H1 (cell line): ENCODE measurements around the gene CCDC192. TPM values are rescaled to one million over a fixed set of nuclear protein-coding genes. Genes with fewer than 3 reads are reported as not detected.

ENCODE experiments used
- CTCF ChIA-PET: fragments of 300-600 bp; sonication (Branson Sonifier 250); formaldehyde crosslinking; loops from one replicate; lab custom pipeline; 2021; ENCODE audit not compliant: partially characterized antibody; lab: Charles Lee
- POLR2A ChIA-PET: fragments of 300-600 bp; sonication (Branson Sonifier 250); formaldehyde crosslinking; loops from one replicate; lab custom pipeline; 2021; ENCODE audit warnings: inconsistent platforms; ENCODE audit not compliant: partially characterized antibody; lab: Charles Lee
- DNase-seq, 2 experiments: peaks; one replicate each; pipeline versions ENCODE4 v3.0.0 to v3.0.0-alpha.2; 2010 to 2022; ENCODE audit warnings: low spot score in 2 of 2, low read depth in 1 of 2, mixed read lengths in 1 of 2
- FAIRE-seq: peaks from 2 replicates; lab custom pipeline; 2011; peaks lifted over from hg19 to GRCh38; lab: Jason Lieb, UNC
- H2AFZ ChIP-seq: 2 replicates; pipeline ENCODE4 v1.8.1; 2012; ENCODE audit warnings: low read length, inconsistent platforms
- H2AK5ac ChIP-seq: 2 replicates; pipeline ENCODE4 v1.6.1; 2013; ENCODE audit warnings: low read depth, low read length
- H2BK120ac ChIP-seq: replicated peaks from 2 replicates; pipeline ENCODE3; 2013; ENCODE audit warnings: low read depth, low read length, inconsistent platforms
- H2BK12ac ChIP-seq: 2 replicates; pipeline ENCODE4 v1.6.1; 2013; ENCODE audit warnings: low read depth, low read length
- H2BK15ac ChIP-seq: 2 replicates; pipeline ENCODE4 v1.6.1; 2013; ENCODE audit warnings: low read length
- H2BK20ac ChIP-seq: 2 replicates; pipeline ENCODE4 v1.6.1; 2013; ENCODE audit warnings: low read length
- H2BK5ac ChIP-seq: 2 replicates; pipeline ENCODE4 v1.6.1; 2013; ENCODE audit warnings: low read depth, low read length
- H3K14ac ChIP-seq: 2 replicates; pipeline ENCODE4 v1.6.1; 2013; ENCODE audit warnings: inconsistent platforms; ENCODE audit not compliant: insufficient read length
- H3K18ac ChIP-seq: 2 replicates; pipeline ENCODE4 v1.6.1; 2013; ENCODE audit warnings: low read length; ENCODE audit errors: extremely low read depth
- H3K23ac ChIP-seq: 2 replicates; pipeline ENCODE4 v1.6.1; 2013; ENCODE audit warnings: inconsistent platforms; ENCODE audit not compliant: insufficient read length
- H3K23me2 ChIP-seq: 2 replicates; pipeline ENCODE4 v1.6.1; 2013; ENCODE audit warnings: low read depth, low read length
- H3K27ac ChIP-seq: 2 replicates; pipeline ENCODE4 v1.6.1; 2011; ENCODE audit warnings: low read depth, low read length, inconsistent platforms
- H3K27me3 ChIP-seq, 4 experiments: replicated peaks in 1 of 4; 1 replicate in 1 of 4; 2 replicates in 3 of 4; pipeline versions ENCODE4 v1.6.1 to v1.8.1; 2011 to 2013; ENCODE audit warnings: low read length in 3 of 4, mild to moderate bottlenecking in 3 of 4, inconsistent platforms in 2 of 4, mixed read lengths in 2 of 4, moderate library complexity in 1 of 4; ENCODE audit not compliant: control insufficient read depth in 3 of 4, insufficient read depth in 3 of 4; ENCODE audit errors: extremely low read depth in 1 of 4
- H3K36me3 ChIP-seq, 4 experiments: 2 replicates each; pipeline versions ENCODE4 v1.6.1 to v1.8.1; 2011 to 2013; ENCODE audit warnings: mild to moderate bottlenecking in 4 of 4, low read length in 3 of 4, moderate library complexity in 2 of 4, control low read depth in 1 of 4, inconsistent platforms in 1 of 4; ENCODE audit not compliant: insufficient read depth in 4 of 4, control insufficient read depth in 2 of 4
- H3K4ac ChIP-seq: replicated peaks from 2 replicates; pipeline ENCODE3; 2013; ENCODE audit warnings: low read length, low read depth, mixed read lengths, inconsistent platforms; ENCODE audit not compliant: insufficient read length
- H3K4me1 ChIP-seq, 4 experiments: replicated peaks in 1 of 4; 1 replicate in 1 of 4; 2 replicates in 3 of 4; pipeline versions ENCODE4 v1.6.1 to v1.8.1; 2011 to 2013; ENCODE audit warnings: low read length in 3 of 4, inconsistent platforms in 2 of 4, mixed read lengths in 1 of 4; ENCODE audit not compliant: insufficient read depth in 4 of 4, control insufficient read depth in 3 of 4
- H3K4me2 ChIP-seq, 2 experiments: 2 replicates each; pipeline versions ENCODE4 v1.6.1 to v1.8.1; 2011 to 2013; ENCODE audit warnings: low read depth in 2 of 2, low read length in 2 of 2, control low read depth in 1 of 2, inconsistent platforms in 1 of 2, mild to moderate bottlenecking in 1 of 2; ENCODE audit not compliant: insufficient read depth in 1 of 2
- H3K4me3 ChIP-seq, 4 experiments: fragments of 200-600, 300-600 bp in 1 of 4; sonication (generic), shearing (Covaris generic), sonication (Bioruptor Twin) in 1 of 4; 2 replicates each; pipeline versions ENCODE4 v1.5.1 to v1.8.1; 2011 to 2016; ENCODE audit warnings: low read length in 4 of 4, low read depth in 3 of 4, control low read depth in 2 of 4, inconsistent platforms in 2 of 4, mild to moderate bottlenecking in 2 of 4, mixed read lengths in 1 of 4, moderate library complexity in 1 of 4; ENCODE audit not compliant: insufficient read depth in 2 of 4; ENCODE audit errors: extremely low read depth in 1 of 4
- H3K56ac ChIP-seq: replicated peaks from 2 replicates; pipeline ENCODE3; 2013; ENCODE audit warnings: low read depth, mild to moderate bottlenecking, mixed read lengths, low read length, inconsistent platforms; ENCODE audit not compliant: insufficient read length
- H3K79me1 ChIP-seq: 2 replicates; pipeline ENCODE4 v1.6.1; 2013; ENCODE audit warnings: low read depth, low read length, control low read depth
- H3K79me2 ChIP-seq, 2 experiments: 2 replicates each; pipeline versions ENCODE4 v1.6.1 to v1.8.1; 2012 to 2013; ENCODE audit warnings: low read length in 2 of 2, mild to moderate bottlenecking in 2 of 2, inconsistent platforms in 1 of 2; ENCODE audit not compliant: insufficient read depth in 2 of 2, control insufficient read depth in 1 of 2
- H3K9ac ChIP-seq, 4 experiments: replicated peaks in 1 of 4; 1 replicate in 1 of 4; 2 replicates in 3 of 4; pipeline versions ENCODE4 v1.6.1 to v1.8.1; 2011 to 2013; ENCODE audit warnings: low read depth in 3 of 4, low read length in 3 of 4, control low read depth in 2 of 4, mild to moderate bottlenecking in 2 of 4, moderate library complexity in 2 of 4, inconsistent platforms in 1 of 4; ENCODE audit errors: extremely low read depth in 1 of 4
- H3K9me3 ChIP-seq, 2 experiments: 2 replicates each; pipeline versions ENCODE4 v1.6.1 to v1.8.1; 2012 to 2013; ENCODE audit warnings: mild to moderate bottlenecking in 2 of 2, moderate library complexity in 2 of 2, control low read depth in 1 of 2, inconsistent platforms in 1 of 2, low read depth in 1 of 2, low read length in 1 of 2, mixed read lengths in 1 of 2; ENCODE audit not compliant: insufficient read depth in 2 of 2
- H4K20me1 ChIP-seq, 2 experiments: replicated peaks in 1 of 2; 2 replicates each; pipeline versions ENCODE3 to v1.8.1; 2011 to 2013; ENCODE audit warnings: inconsistent platforms in 2 of 2, low read length in 2 of 2, mild to moderate bottlenecking in 1 of 2; ENCODE audit not compliant: insufficient read depth in 2 of 2, control insufficient read depth in 1 of 2
- H4K5ac ChIP-seq: 2 replicates; pipeline ENCODE4 v1.6.1; 2013; ENCODE audit warnings: low read length, low read depth, mixed read lengths, inconsistent platforms; ENCODE audit not compliant: insufficient read length
- H4K8ac ChIP-seq: 2 replicates; pipeline ENCODE4 v1.8.0; 2013; ENCODE audit warnings: mild to moderate bottlenecking, moderate library complexity, low read length, inconsistent platforms; ENCODE audit not compliant: insufficient read depth; ENCODE audit errors: extremely low read depth
- H4K91ac ChIP-seq: replicated peaks from 2 replicates; pipeline ENCODE3; 2013; ENCODE audit warnings: low read length, mixed read lengths, inconsistent platforms; ENCODE audit not compliant: insufficient read length
- BCL11A ChIP-seq, 2 experiments: IDR thresholded peaks; one replicate each; pipeline ENCODE4 v1.6.1; 2011; ENCODE audit warnings: low read depth in 2 of 2, low read length in 2 of 2, mild to moderate bottlenecking in 2 of 2
- CBX5 ChIP-seq: fragments of 300-800, 300-1000 bp; sonication (generic); IDR thresholded peaks from 2 replicates; pipeline ENCODE4 v1.7.1; 2016; ENCODE audit warnings: antibody characterized with exemption, low read length, low read depth
- CREB1 ChIP-seq: IDR thresholded peaks from 2 replicates; pipeline ENCODE4 v1.6.1; 2012; ENCODE audit warnings: inconsistent platforms
- POLR2AphosphoS5 ChIP-seq: IDR thresholded peaks from 2 replicates; pipeline ENCODE4 v1.6.1; 2011; ENCODE audit warnings: low read depth, low read length
- SIRT6 ChIP-seq: IDR thresholded peaks from one replicate; pipeline ENCODE4 v1.7.1; 2012; ENCODE audit warnings: low read length, inconsistent platforms
- SP1 ChIP-seq: IDR thresholded peaks from 2 replicates; pipeline ENCODE4 v1.6.1; 2011; ENCODE audit warnings: low read depth, low read length
- TCF12 ChIP-seq: IDR thresholded peaks from 2 replicates; pipeline ENCODE4 v1.6.1; 2011; ENCODE audit warnings: low read depth, mild to moderate bottlenecking, low read length
- WGBS, 2 experiments: shearing (Covaris generic) in 1 of 2; methylation state at CpG; one replicate each; pipeline versions ENCODE4 v1.1.6 to v1.1.7; 2013 to 2015; ENCODE audit warnings: low lambda C conversion rate in 2 of 2, mixed read lengths in 2 of 2, inconsistent platforms in 1 of 2, low coverage in 1 of 2, missing lambda C conversion rate in 1 of 2; ENCODE audit not compliant: insufficient replicate concordance in 2 of 2, insufficient coverage in 1 of 2, insufficient read length in 1 of 2; ENCODE audit errors: extremely low coverage in 1 of 2, missing lambda C conversion rate in 1 of 2; 5-methylcytosine and 5-hydroxymethylcytosine counted together
- polyA plus RNA-seq, 7 experiments: library from polyadenylated mRNA; depleted of rRNA in 3 of 7; stranded (reverse) in 5 of 7; unstranded in 2 of 7; fragments of >200 nt in 5 of 7; fragments of 200-250 nt in 2 of 7; gene quantifications; 1 replicate in 5 of 7; 2 replicates in 1 of 7; 4 replicates in 1 of 7; pipeline versions ENCODE4 v1.2.1 to v1.2.3, GENCODE V29; 2011 to 2013; ENCODE audit warnings: missing spikeins in 2 of 7, mixed read lengths in 2 of 7
- total RNA-seq: library from RNA; stranded (reverse); fragmentation: NEBNext Ultra II Directional; extraction: Animal tissue kit (Norgen Biotek cat#: 25700); gene quantifications from 2 replicates; pipeline ENCODE4 v1.2.1, GENCODE V29; 2021
- TF ChIP-seq, protein P1 (sequence below): IDR thresholded peaks from 2 replicates; pipeline ENCODE4 v1.6.1; 2011; ENCODE audit warnings: low read depth, mild to moderate bottlenecking, low read length; ENCODE audit not compliant: insufficient read depth
- TF ChIP-seq, protein P2 (sequence below), 3 experiments: IDR thresholded peaks; 1 replicate in 2 of 3; 2 replicates in 1 of 3; pipeline versions ENCODE4 v1.5.1 to v1.6.1; 2011; ENCODE audit warnings: low read length in 3 of 3, mild to moderate bottlenecking in 3 of 3, inconsistent platforms in 2 of 3, low read depth in 1 of 3, moderate library complexity in 1 of 3; ENCODE audit not compliant: insufficient read depth in 1 of 3; ENCODE audit errors: control extremely low read depth in 1 of 3

Gene CCDC192
- total and polyA plus RNA-seq, 2 of the 8 experiments (the other 6 are each of a cell fraction or from before 2014, with no cell fraction given), result 0.61 TPM; not detected in 1

DNA sequence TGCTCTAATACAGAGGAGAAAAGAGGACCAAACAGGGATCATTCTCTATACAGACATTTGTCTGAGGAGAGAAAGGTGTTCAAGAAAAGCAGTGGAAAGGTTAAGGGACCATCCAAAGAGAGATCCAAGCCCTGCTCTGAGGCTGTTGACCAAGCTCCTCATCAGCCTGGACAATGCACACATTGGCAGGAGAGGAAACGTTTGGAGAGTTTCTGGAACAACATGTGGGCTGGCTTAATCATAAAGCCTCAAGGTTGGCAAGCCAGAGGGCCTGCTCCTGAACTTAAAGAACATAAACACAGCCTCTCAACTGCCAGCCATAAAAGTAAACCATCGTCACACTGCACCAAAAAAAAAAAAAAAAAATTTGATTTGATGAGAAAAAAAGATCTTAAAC is 196.0 kb downstream of the CCDC192 start:
- no peak overlapping the region for H2BK12ac ChIP-seq
- no peak for TF ChIP-seq SIRT6
- TF ChIP-seq, protein P1, sequence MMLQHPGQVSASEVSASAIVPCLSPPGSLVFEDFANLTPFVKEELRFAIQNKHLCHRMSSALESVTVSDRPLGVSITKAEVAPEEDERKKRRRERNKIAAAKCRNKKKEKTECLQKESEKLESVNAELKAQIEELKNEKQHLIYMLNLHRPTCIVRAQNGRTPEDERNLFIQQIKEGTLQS, result no peak
- no peak for TF ChIP-seq POLR2AphosphoS5
- no peak for TF ChIP-seq BCL11A (IDR thresholded peaks at IDR 0.05; ENCODE audit: low read depth in 2 of 2, low read length in 2 of 2)
- no peak for TF ChIP-seq SP1
- TF ChIP-seq, protein P2, sequence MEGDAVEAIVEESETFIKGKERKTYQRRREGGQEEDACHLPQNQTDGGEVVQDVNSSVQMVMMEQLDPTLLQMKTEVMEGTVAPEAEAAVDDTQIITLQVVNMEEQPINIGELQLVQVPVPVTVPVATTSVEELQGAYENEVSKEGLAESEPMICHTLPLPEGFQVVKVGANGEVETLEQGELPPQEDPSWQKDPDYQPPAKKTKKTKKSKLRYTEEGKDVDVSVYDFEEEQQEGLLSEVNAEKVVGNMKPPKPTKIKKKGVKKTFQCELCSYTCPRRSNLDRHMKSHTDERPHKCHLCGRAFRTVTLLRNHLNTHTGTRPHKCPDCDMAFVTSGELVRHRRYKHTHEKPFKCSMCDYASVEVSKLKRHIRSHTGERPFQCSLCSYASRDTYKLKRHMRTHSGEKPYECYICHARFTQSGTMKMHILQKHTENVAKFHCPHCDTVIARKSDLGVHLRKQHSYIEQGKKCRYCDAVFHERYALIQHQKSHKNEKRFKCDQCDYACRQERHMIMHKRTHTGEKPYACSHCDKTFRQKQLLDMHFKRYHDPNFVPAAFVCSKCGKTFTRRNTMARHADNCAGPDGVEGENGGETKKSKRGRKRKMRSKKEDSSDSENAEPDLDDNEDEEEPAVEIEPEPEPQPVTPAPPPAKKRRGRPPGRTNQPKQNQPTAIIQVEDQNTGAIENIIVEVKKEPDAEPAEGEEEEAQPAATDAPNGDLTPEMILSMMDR (IDR thresholded peaks at IDR 0.05; ENCODE audit: control extremely low read depth in 1 of 3, insufficient read depth in 1 of 3, low read depth in 1 of 3, low read length in 3 of 3), result no peak
- TF ChIP-seq CREB1, result no peak
- TF ChIP-seq CBX5, result no peak
- no peak for TF ChIP-seq TCF12
- H3K23ac ChIP-seq, result no peak overlapping the region
- H4K5ac ChIP-seq, result no peak overlapping the region
- FAIRE-seq (no peak), DNase-seq (no peak)
- H3K79me2 ChIP-seq, result no peaks in the 10 kb centered on the region
- no peaks in the 10 kb centered on the region for H3K36me3 ChIP-seq
- H2AFZ ChIP-seq, result no peak overlapping the region
- WGBS, 2 experiments, result 86% methylated on average over 2 of the region's 2 CpGs; no CpG with 5 or more reads in 1 of the 2 experiments
- H4K91ac ChIP-seq, result no peak overlapping the region
- no peak overlapping the region for H3K18ac ChIP-seq
- no peak overlapping the region for H4K8ac ChIP-seq
- H2BK120ac ChIP-seq, result no peak overlapping the region
- H3K27me3 ChIP-seq, result no peaks in the 10 kb centered on the region
- no peak overlapping the region for H3K4me3 ChIP-seq
- H3K79me1 ChIP-seq, result no peaks in the 10 kb centered on the region
- CTCF ChIA-PET, result interaction anchor here (0.6 to 3.8 kb wide), 7 partner anchors 9 to 545 kb away, joined by 3 to 23 read pairs (median 3); no protein-coding TSS in a partner anchor
- no peak overlapping the region for H2BK20ac ChIP-seq
- H3K4me2 ChIP-seq, result no peak overlapping the region
- POLR2A ChIA-PET, result no interaction called here
- H2BK5ac ChIP-seq, result no peak overlapping the region
- no peak overlapping the region for H2AK5ac ChIP-seq
- no peaks in the 10 kb centered on the region for H3K23me2 ChIP-seq
- H3K9ac ChIP-seq, result no peak overlapping the region
- no peak overlapping the region for H3K4ac ChIP-seq
- H3K4me1 ChIP-seq, result peaks cover 0 to 3% (median 0%) of the 10 kb centered on the region in 4 experiments; a peak in 1 of 7 replicates
- no peaks in the 10 kb centered on the region for H3K9me3 ChIP-seq
- no peak overlapping the region for H3K56ac ChIP-seq
- no peak overlapping the region for H3K14ac ChIP-seq
- H4K20me1 ChIP-seq, result no peaks in the 10 kb centered on the region
- no peak overlapping the region for H2BK15ac ChIP-seq
- no peak overlapping the region for H3K27ac ChIP-seq
